ENCODE data around the gene CMYA5.

DNA sequence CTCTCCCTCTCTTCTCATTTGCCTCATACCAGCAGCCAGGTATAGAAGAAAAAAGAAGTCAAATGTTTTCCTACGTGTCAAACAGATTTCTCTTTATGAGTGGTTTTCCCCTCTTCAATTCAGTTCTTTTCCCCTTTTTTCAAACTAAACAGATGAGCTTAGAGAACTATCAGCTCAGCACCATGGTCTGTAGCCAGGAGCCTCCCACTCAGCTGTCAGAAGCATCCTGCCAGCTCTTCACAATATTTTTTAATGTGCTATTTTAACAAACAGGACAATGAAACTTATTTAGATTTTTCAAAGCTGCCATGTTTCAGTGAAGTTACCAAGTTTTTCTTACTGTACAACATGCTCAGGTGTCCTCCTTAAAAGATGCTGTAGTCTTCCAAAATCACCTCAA lies 63.5 kb downstream of the CMYA5 start:
- TF ChIP-seq CTCF (IDR thresholded peaks at IDR 0.05) (no peak), POLR2A (IDR thresholded peaks at IDR 0.05) (no peak)

Data from thyroid gland (tissue), 4 donors.